GM18907 (cell line): Measurements from ENCODE around the gene MAP2K4.
"Not testable (repeated sequence)": the region's sequence is repeated elsewhere in the genome, so short reads cannot be mapped to it uniquely, and the experiment has no call there.

ENCODE experiments used
- ATAC-seq: cut with Tn5 transposase; IDR thresholded peaks from one replicate; pipeline ENCODE4 v1.9.1; 2021; ENCODE audit warnings: mild to moderate bottlenecking, moderate library complexity; ENCODE audit not compliant: unreplicated experiment

The MAP2K4 gene

DNA sequence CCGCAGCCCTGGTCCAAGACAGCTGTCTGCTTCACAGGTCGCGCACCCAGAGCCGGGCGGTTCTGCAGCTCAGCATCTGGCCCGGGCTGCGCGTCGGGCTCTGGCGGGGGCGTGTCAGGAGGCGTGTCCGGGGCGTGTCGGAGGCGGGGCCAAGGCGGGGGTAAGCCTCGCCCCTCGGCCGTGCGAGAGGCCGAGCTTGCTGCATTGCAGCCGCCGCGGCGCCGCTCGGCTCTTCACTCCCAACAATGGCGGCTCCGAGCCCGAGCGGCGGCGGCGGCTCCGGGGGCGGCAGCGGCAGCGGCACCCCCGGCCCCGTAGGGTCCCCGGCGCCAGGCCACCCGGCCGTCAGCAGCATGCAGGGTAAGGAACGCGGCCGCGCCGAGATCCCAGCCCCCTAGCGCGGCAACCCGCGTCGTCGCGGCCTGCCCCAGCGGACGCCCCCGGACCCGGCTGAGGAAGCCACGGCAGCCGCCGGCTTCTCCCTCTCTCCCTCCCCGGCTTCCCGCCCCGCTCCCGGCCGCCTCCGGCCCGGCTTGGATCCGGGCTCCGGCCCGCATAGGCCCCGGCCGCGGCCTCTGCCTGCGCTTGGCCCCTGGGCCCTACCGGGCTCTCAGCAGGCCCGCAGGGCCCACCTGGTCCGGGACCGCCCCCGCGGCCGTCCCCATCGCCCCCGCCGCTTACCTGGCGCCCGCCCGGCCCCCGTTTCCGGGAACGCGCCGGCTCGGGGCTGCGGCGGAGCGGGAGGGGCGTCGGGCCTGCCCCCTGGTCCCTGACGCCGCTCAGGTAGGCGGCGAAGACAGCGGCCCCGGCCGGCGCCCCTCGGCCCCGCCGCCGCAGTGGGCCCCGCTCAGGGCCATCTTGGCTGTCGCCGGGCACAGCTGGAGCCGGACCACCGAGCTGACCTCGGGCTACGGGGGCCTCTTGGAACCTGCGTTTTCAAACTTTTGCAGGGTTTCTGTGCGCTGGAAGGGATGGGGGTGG is at the start of gene MAP2K4:
Gene MAP2K4, plus strand, starts transcription at position 236 of the 981 bp plus-strand sequence. Its CDS starts 10 bp downstream, at position 246.
- peak; percentile 96 for ATAC-seq

DNA sequence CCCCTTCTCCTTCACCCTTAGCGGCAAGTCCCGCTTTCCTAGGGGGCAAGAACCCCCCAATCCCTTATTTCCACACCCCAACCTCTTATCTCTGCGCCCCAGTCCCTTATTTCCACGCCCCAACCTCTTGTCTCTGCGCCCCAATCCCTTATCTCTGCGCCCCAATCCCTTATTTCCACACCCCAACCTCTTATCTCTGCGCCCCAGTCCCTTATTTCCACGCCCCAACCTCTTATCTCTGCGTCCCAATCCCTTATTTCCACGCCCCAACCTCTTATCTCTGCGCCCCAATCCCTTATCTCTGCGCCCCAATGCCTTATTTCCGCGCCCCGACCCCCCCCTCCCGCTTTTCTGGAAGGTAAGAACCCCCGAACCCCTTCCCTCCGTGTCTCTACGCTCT is 47.9 kb upstream of the MAP2K4 start:
- not testable (repeated sequence) for ATAC-seq

- no peak for ATAC-seq
Observed at GRCh38 chr17:11979795-11980194, 40.9 kb upstream of the MAP2K4 start.

- no peak for ATAC-seq
Observed at GRCh38 chr17:11980813-11981212, 39.9 kb upstream of the MAP2K4 start.

DNA sequence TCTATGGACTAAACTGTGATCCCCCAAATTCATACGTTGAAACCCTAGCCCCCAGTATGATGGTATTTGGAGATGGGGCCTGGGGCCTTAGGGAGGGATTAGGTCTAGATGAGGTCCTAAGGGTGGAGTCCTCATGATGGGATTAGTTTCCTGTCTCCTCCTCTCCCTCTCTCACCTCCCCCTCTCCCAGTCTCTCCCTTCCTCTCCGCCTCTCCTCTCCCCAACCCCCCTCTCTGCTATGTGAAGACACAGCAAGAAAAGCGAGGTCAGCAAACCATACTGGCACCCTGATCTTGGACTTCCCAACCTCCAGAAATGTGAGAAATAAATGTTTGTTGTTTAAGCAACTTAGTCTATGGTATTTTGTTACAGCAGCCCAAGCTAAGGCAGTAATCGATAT is 38.8 kb upstream of the MAP2K4 start:
- ATAC-seq = no peak

DNA sequence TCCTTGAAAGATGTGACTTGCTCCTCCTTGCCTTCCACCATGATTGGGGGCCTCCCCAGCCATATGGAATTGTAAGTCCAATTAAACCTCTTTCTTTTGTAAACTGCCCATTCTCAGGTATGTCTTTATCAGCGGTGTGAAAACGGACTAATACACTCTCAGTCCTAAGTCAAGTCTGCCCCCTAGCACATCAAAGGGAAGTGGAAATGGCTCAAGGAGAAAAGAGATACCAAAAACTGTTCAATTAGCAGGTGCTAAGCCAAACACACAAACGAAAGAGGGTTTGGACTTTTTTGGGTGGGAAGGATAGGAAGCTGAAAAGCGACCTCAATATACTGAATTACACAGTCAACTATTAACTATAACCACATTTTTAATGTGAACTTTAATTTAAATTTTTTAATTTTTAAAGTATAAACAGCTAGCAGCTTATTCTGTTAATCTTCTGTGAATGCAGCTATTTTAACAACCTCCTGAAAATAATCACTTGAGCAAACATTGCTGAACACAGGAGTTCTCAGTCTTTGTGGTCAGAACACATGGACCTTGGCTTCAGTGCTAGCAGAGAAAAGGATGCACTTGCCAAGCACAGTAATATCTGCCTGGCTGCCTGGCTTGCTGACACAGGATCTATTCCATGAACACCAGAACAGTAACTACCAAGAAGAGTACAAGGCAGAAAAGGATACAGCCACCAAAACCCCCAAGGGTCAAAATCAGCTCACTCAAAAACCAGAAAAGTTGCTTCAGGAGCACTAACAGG is 34.3 kb upstream of the MAP2K4 start:
- ATAC-seq = no peak

DNA sequence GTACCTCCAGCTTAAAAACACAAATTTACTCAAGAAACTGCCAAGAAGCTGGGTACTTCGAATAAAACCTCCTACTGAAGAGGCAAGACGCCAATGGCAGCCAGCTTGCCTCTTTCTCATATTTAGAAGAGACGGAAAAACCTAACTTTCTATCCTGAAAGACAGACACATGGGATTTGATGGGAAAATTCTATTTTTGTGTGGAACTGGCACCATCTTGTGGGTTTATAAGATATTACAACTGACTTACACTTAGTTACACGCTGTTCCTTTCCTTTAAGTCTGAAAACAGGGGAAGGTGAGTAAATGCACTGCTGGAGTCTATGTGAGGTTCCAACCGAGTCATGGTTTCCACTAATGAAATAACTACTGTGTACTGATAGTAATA is 33.7 kb upstream of the MAP2K4 start:
- no peak for ATAC-seq

DNA sequence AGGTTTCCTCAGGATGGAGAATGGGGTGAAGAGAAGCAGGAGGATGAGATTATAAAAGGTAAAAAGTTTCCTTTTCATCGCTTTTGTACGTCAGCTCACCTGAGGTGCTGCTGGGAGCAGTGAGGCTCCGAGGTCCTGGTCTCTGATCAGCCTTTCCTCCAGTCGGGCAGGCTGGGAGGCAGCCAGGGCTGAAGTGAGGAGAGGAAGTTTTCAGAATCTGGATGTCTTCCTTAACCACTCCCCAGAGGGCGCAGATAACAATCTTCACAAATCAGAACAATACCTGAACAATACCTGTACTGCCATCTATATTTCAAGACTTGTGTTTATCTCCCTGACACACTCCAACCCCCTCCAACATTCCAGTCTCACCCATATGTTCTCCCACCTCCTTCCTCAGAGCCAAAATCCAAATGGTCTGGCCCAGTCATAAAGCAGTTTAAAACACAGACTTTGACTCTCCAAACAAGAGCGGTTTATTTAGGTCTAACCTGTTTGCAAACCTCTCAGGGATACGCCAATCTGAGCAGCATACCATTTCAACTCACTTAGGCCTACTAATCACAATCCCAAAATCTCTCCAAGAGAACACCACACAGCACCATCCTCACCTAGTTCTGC is 30.2 kb upstream of the MAP2K4 start:
- ATAC-seq = no peak

- ATAC-seq = no peak
Observed at GRCh38 chr17:11991461-11991860, 29.2 kb upstream of the MAP2K4 start.

- ATAC-seq = peak; percentile 53
Observed at GRCh38 chr17:11996722-11997146, 23.9 kb upstream of the MAP2K4 start.

DNA sequence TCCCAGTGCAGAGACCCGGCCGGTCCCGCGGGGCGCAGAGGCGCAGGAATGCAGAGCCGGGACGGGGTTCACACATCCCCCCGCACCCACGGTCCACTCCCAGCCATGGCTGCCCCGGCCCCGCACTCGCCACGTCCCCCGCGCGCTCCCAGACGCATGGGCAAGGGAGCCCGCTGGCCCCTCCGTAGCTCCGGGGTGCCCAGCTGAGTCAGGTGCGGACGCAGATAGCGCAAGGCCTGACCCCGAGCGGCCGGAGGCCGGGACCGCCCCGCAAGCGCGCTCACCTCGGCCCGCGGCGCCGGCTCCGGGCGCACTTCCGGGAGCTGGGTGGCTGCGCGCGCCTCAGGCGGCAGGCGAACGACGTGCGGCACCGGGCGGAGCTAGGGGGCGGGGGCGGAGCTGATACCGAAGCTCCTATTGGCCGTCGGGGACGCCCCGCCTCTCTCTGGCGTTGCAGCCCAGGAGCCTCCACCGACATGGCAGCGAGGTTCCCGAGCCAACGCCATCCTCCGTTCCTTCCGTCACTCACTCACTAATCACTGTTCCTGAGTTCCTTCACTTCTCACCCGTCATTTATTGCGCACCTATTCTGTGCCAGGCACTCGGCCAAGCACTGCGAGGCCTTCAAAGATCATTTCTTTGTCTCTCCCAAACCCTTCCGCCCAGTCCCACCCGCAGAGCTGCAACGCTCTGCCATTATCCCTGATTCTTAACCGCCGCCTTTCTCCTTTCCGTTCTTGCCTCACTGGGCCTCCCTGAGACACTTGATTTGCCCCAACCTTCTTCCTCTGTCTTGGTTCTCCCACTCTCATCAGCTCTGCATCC is 23.3 kb upstream of the MAP2K4 start, which contains the start of gene ZNF18:
Gene ZNF18, minus strand, starts transcription at position 329 of the 825 bp plus-strand sequence. CDS start 4,646 bp downstream, outside the sequence.
- peak; percentile 97 for ATAC-seq

- ATAC-seq = no peak
Observed at GRCh38 chr17:11997972-11998233, 22.8 kb upstream of the MAP2K4 start.

DNA sequence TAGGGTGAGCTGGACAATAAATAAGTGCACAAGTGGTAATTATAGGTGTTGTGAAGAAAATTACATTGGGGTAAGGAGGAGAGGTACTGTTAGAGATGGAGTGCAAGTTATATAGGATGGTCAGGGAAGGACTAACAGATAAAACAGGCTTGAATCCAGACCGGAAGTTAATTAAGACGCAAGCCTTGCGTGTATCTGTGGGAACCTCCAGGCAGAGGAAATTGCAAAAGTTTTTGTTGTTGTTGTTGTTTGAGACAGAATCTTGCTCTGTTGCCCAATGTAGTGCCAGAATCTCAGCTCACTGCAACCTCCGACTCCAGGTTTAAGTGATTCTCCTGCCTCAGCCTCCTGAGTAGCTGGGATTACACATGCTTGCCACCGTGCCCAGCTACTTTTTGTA is 21.0 kb upstream of the MAP2K4 start:
- no peak for ATAC-seq

GRCh38 chr17:12007466-12007865 is 13.2 kb upstream of the MAP2K4 start:
- no peak for ATAC-seq

GRCh38 chr17:12021623-12022140 is 1.0 kb downstream of the MAP2K4 start:
- no peak for ATAC-seq

DNA sequence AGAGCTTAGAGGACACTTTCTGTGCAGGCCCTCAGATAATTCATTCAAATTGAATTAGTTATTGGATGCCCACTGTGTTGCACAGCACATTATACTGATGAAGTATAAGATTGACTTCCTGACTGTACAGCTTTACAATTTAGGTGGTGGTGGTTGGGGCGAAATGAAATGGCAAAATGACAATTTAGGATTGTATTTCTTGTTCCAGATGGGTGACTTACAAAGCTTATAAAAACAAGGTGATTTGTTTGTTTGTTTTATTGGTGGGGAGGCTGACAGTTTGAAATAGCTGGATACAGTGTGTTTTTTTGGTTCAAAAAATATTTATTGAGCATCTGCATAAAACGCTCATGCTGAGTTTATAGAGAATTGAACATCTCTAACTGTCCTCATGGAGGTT is 1.6 kb downstream of the MAP2K4 start:
- ATAC-seq = no peak

- no peak for ATAC-seq
Observed at GRCh38 chr17:12024327-12024726, 3.6 kb downstream of the MAP2K4 start.

- no peak for ATAC-seq
Observed at GRCh38 chr17:12027658-12028057, 7.0 kb downstream of the MAP2K4 start.

DNA sequence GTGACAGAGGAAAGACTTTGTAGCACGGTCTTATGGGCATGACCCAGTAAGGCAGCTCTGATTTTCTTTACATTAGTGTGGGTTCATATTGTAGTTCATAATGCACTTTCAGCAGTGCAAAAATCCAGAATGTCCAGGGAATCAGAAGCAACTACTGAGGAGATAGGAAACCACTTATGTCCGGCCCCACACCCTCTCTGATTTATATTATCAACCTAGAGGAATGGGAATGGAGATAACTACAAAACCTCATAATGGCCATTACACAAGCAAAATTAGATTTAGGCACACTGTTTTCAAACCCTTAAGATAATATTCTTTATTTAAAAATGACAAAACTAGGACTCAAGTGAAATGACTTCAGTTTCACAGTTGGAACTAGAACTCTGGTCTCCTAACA is 7.9 kb downstream of the MAP2K4 start:
- no peak for ATAC-seq

- no peak for ATAC-seq
Observed at GRCh38 chr17:12034538-12034937, 13.9 kb downstream of the MAP2K4 start.
